RWPE2 (cell line): ENCODE results near the gene DDX10.

Source experiments
- ATAC-seq: fragments of 200-7000 bp; cut with Tn5 transposase; 3 replicates; pipeline ENCODE4 v1.9.1; 2021; ENCODE audit warnings: low read depth
- DNase-seq: peaks from one replicate; pipeline ENCODE4 v3.0.0-alpha.2; 2020; ENCODE audit warnings: low spot score
- H3K27ac ChIP-seq: fragments of 450-650 bp; 2 replicates; pipeline ENCODE4 v1.5.1; 2017; ENCODE audit warnings: mild to moderate bottlenecking; ENCODE audit not compliant: poor library complexity, severe bottlenecking
- H3K27me3 ChIP-seq: fragments of 250-450 bp; sonication (Bioruptor Pico); 2 replicates; pipeline ENCODE4 v1.5.1; 2021; ENCODE audit warnings: mild to moderate bottlenecking, moderate library complexity; ENCODE audit not compliant: insufficient read depth, poor library complexity, severe bottlenecking
- H3K36me3 ChIP-seq: fragments of 250-450 bp; sonication (Bioruptor Pico); 2 replicates; pipeline ENCODE4 v1.5.1; 2020; ENCODE audit warnings: low read depth, mild to moderate bottlenecking, moderate library complexity
- H3K4me1 ChIP-seq: fragments of 250-450 bp; sonication (Bioruptor Pico); 2 replicates; pipeline ENCODE4 v1.5.1; 2021; ENCODE audit warnings: mild to moderate bottlenecking, moderate library complexity; ENCODE audit not compliant: insufficient read depth, poor library complexity, severe bottlenecking
- H3K4me3 ChIP-seq: fragments of 250-450 bp; sonication (Bioruptor Pico); 2 replicates; pipeline ENCODE4 v1.5.1; 2021; ENCODE audit warnings: mild to moderate bottlenecking, moderate library complexity; ENCODE audit not compliant: severe bottlenecking
- H3K9me3 ChIP-seq: fragments of 250-450 bp; sonication (Bioruptor Pico); 2 replicates; pipeline ENCODE4 v1.5.1; 2021; ENCODE audit warnings: mild to moderate bottlenecking, moderate library complexity; ENCODE audit not compliant: severe bottlenecking
- CTCF ChIP-seq: fragments of 450-650 bp; IDR thresholded peaks from one replicate; pipeline ENCODE4 v1.5.1; 2017; ENCODE audit warnings: mild to moderate bottlenecking, moderate library complexity; ENCODE audit not compliant: poor library complexity, severe bottlenecking

Gene DDX10

GRCh38 chr11:108757630-108758029 is 92.8 kb downstream of the DDX10 start:
- ATAC-seq = no peak
- Histone ChIP-seq H3K4me3 (no peak overlapping the region), H3K27ac (no peak overlapping the region), H3K9me3 (no peaks in the 10 kb centered on the region), H3K36me3 (no peaks in the 10 kb centered on the region), H3K27me3 (no peaks in the 10 kb centered on the region), H3K4me1 (no peaks in the 10 kb centered on the region)
- no peak for DNase-seq
- TF ChIP-seq CTCF = no peak

GRCh38 chr11:108758458-108758857 is 93.6 kb downstream of the DDX10 start:
- no peak for TF ChIP-seq CTCF
- DNase-seq (no peak), ATAC-seq (no peak)
- H3K4me1 ChIP-seq = no peaks in the 10 kb centered on the region
- no peak overlapping the region for H3K27ac ChIP-seq
- H3K27me3 ChIP-seq = no peaks in the 10 kb centered on the region
- no peaks in the 10 kb centered on the region for H3K36me3 ChIP-seq
- no peak overlapping the region for H3K4me3 ChIP-seq
- no peaks in the 10 kb centered on the region for H3K9me3 ChIP-seq

- Histone ChIP-seq H3K9me3 (no peaks in the 10 kb centered on the region), H3K4me1 (no peaks in the 10 kb centered on the region), H3K4me3 (no peak overlapping the region), H3K36me3 (no peaks in the 10 kb centered on the region), H3K27ac (no peak overlapping the region), H3K27me3 (no peaks in the 10 kb centered on the region)
- no peak for TF ChIP-seq CTCF
- DNase-seq (no peak), ATAC-seq (no peak)
Observed at GRCh38 chr11:108766596-108767173, 101.8 kb downstream of the DDX10 start.

GRCh38 chr11:108768370-108768769 is 103.5 kb downstream of the DDX10 start:
- Histone ChIP-seq H3K4me3 (no peak overlapping the region), H3K36me3 (no peaks in the 10 kb centered on the region), H3K27ac (no peak overlapping the region), H3K4me1 (no peaks in the 10 kb centered on the region), H3K27me3 (no peaks in the 10 kb centered on the region), H3K9me3 (no peaks in the 10 kb centered on the region)
- ATAC-seq (no peak), DNase-seq (no peak)
- no peak for TF ChIP-seq CTCF

- ATAC-seq (no peak), DNase-seq (no peak)
- Histone ChIP-seq H3K4me1 (no peaks in the 10 kb centered on the region), H3K4me3 (no peak overlapping the region), H3K27me3 (no peaks in the 10 kb centered on the region), H3K9me3 (no peaks in the 10 kb centered on the region), H3K27ac (no peak overlapping the region), H3K36me3 (no peaks in the 10 kb centered on the region)
- TF ChIP-seq CTCF = no peak
Observed at GRCh38 chr11:108768964-108769363, 104.1 kb downstream of the DDX10 start.
